GM21529 (cell line): Measurements from ENCODE around the gene EMILIN1.

ENCODE experiments used
- ATAC-seq: cut with Tn5 transposase; IDR thresholded peaks from one replicate; pipeline ENCODE4 v1.9.1; 2021; ENCODE audit not compliant: unreplicated experiment

The EMILIN1 gene

DNA sequence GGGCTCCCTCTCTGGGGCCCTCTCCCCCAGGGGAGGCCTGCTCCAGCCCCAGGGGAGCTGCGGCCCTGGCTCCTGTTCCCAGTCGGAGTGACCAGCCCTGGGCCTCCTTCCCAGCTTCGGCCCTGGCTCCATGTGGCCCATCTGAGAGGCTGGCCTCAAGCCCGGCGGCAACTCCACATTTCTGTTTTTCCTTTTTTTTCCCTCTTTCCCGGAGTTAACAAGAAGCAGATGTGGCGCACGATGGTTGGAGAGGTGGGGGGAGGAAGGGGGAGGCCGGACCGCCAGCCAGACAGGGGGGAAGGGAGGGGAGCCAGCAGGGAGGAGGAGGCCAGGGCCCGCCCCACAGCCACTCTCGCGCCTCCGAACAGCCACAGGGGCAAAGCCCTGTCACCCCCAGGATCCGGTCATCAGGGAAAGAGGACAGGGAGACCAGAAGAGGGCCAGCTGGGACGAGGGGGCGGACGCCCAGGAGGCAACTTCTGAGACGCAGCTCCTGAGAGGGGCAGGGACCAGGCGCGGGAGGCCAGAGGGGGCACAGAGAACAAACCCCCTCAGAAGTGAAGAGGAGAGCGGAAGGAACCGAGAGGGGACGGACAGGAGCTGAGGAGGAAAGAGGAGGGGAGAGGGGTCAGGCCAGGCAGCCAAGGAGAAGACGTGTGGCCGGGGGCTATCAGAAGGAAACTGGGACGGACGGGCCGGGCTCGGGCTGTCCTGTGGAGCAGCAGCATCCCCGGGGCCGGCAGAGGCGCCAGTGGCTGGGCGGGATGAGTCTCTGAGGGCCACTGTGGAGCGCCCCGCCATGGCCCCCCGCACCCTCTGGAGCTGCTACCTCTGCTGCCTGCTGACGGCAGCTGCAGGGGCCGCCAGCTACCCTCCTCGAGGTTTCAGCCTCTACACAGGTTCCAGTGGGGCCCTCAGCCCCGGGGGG is at the start of gene EMILIN1:
TSS of gene EMILIN1 (plus strand) at position 349 of the 928 bp plus-strand sequence. CDS start at position 800, 451 bp downstream.
- ATAC-seq: no peak

GRCh38 chr2:27029051-27029450 is 49.4 kb upstream of the EMILIN1 start:
- no peak for ATAC-seq

DNA sequence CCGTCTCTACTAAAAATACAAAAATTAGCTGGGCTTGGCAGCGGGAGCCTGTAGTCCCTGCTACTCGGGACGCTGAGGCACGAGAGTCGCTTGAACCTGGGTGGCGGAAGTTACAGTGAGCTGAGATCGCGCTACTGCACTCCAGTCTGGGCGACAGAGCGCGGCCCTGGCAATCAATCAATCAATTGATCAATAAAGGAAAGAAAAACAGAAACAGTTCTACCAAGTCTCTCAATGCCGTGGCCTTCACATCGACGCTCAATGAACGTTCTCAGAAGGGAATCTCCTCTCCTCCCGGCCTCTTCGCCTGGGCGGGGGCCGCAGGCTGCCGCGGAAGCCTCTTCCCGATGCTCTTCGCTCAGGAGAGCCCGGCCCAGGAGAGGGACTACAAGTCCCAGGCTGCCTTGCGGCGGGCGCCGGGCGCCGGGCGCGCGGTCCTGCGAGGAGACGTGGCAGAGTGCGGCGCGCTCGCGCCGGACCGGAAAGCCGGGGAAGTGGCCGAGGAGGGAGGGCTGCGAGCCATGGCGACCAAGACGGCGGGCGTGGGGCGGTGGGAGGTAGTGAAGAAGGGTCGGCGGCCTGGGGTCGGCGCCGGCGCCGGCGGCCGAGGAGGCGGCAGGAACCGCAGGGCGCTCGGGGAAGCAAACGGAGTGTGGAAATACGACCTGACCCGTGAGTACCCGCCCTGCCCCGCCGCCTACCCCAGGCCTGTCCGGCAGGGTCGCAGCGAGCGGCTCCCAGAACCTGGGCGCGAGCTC is 45.7 kb upstream of the EMILIN1 start, which contains the start of gene TMEM214:
TSS of gene TMEM214 (plus strand) at position 471 of the 758 bp plus-strand sequence. CDS start at position 522, 51 bp downstream.
- peak; percentile 95 for ATAC-seq

GRCh38 chr2:27033253-27033852 is 45.1 kb upstream of the EMILIN1 start:
- peak; percentile 3 for ATAC-seq

GRCh38 chr2:27038012-27038411 is 40.4 kb upstream of the EMILIN1 start:
- ATAC-seq: no peak

DNA sequence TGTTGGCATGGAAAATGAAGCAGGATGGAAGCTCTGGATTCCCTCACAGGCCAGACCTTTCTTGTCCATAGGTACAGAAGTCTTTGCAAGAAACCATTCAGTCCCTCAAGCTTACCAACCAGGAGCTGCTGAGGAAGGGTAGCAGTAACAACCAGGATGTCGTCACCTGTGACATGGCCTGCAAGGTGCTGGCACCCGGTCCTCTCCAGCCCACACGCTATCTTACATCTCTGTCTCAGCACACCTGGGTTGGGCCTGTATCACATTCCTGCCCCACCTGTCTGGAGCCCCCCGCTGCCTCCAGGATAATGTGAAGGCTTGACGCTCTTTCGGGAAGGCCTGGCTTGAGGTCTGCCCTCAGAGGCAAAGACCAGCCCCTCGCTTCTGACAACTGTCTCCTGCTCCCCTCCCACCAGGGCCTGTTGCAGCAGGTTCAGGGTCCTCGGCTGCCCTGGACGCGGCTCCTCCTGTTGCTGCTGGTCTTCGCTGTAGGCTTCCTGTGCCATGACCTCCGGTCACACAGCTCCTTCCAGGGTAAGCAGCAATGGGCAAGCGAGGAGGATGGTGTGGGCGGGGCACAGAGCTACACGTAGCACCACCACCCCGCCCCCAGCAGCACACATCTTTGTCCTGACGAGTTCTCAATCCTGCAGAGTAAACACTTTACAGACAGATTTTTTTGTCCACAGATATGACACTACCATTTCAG is 39.6 kb upstream of the EMILIN1 start:
- no peak for ATAC-seq

GRCh38 chr2:27039426-27039825 is 39.0 kb upstream of the EMILIN1 start:
- no peak for ATAC-seq

DNA sequence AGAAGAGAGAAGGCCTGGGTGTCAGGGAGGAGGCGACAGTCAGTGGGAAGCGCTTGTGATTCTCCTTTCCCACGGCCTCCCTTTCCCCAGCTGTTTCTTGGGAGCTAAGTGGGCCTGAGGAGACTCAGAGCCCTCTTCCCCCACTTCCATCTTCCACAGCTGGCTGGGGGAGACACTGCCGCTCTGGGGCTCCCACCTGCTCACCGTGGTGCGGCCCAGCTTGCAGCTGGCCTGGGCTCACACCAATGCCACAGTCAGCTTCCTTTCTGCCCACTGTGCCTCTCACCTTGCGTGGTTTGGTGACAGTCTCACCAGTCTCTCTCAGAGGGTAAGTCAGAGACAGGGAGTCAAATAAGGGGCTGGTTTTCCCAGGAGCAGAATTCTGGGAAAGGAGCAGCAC is 38.5 kb upstream of the EMILIN1 start:
- no peak for ATAC-seq

DNA sequence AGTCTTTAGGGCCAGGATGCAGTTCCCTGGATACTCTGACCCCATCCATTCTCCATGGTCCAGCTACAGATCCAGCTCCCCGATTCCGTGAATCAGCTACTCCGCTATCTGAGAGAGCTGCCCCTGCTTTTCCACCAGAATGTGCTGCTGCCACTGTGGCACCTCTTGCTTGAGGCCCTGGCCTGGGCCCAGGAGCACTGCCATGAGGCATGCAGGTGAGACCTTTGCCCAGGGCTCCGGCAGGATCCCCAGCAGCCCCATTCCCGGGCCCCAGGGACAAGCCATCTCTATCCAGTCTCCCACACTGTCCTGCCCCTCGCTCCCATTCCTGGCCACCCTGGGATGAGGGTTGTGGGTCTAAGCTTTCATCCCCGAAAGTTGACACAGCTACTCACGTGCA is 38.1 kb upstream of the EMILIN1 start:
- ATAC-seq: no peak

- peak; percentile 23 for ATAC-seq
These were observed 36.7 kb upstream of the EMILIN1 start for GRCh38 chr2:27041752-27042151.

DNA sequence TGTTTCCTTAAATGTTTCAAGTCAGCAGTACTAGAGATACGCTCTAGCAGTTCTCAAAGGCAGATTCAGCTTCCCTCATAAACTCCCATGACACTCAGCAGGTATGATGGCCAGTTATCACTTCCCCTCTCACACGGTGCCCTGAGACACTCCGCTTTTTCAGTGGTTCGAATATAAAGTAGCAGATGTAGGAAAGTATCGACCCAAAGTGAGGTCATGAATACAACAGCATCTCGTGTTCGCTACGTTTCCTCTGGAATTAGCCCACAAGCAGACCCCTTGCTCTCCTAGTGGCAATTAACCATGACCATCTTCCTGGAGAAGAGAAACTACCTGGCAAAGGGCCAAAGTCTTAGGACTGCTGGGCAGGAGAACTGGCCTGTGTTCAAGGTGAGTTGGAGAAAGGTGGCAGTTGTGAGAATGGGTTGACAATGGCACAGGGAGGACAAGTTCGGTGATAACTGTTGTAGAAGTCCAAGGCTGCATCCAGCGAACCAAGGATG is 36.2 kb upstream of the EMILIN1 start:
- peak; percentile 82 for ATAC-seq

DNA sequence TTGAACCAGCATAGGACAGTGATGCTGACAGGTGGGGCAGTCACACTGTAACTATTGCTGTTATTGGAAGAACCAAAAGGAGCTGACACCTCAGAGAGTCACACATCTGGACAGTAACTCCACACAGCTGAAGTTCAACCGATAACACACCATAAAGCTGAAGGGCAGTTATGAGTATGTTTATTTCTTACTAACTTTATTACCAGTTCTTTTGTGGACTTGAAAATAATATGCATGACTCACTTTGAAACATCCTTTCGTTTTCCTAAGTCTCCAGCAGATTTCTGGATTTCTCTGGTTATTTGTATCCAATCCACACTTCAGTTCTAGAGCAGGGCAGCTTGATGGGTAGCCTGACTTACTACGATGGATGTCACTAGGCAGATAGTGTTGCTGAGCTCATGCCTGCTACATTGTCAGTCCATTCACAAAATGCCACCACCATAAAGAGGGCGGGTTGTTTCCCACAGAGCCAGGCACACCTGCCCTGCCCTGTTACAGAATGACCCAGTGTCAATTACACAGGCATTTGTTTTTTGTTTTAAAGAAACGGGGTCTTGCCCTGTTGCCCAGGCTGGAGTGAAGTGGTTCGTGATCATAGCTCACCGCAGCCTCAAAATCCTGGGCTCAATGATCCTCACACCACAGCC is 35.3 kb upstream of the EMILIN1 start:
- ATAC-seq: no peak

- ATAC-seq: peak; percentile 37
These were observed 28.8 kb upstream of the EMILIN1 start for GRCh38 chr2:27049422-27050280.

DNA sequence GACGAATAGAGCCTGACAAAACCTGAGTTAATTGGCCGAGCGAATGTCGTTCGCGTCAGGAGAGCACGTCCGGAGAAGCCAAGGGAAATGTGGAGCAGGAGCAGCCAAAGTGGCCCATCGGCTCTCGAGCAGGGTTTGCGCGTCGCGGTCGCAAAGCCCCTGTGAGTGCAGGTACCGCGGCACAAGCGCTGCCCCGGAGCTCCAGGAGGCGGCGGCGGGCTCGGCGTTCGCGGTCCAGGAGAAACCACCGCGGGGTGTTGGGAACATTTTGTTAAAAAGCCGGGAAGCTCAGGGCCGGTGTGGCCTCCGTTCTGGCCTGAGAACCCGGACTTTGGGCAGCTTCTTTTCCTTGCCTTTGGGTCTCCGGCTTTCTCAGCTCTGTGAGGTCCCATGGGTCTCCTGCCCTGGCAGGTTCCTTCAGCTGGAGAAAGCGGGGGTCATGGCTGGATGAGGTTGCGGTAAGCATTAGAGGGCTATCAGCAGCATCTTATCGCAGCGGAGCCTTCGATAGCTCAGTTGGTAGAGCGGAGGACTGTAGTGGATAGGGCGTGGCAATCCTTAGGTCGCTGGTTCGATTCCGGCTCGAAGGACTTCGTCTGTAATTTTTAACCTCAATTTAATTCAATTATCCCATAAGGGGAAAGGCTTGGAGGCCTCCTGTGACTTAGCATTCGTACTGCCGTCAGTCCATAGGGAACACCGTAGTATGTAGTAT is 28.0 kb upstream of the EMILIN1 start:
- ATAC-seq: peak; percentile 44

DNA sequence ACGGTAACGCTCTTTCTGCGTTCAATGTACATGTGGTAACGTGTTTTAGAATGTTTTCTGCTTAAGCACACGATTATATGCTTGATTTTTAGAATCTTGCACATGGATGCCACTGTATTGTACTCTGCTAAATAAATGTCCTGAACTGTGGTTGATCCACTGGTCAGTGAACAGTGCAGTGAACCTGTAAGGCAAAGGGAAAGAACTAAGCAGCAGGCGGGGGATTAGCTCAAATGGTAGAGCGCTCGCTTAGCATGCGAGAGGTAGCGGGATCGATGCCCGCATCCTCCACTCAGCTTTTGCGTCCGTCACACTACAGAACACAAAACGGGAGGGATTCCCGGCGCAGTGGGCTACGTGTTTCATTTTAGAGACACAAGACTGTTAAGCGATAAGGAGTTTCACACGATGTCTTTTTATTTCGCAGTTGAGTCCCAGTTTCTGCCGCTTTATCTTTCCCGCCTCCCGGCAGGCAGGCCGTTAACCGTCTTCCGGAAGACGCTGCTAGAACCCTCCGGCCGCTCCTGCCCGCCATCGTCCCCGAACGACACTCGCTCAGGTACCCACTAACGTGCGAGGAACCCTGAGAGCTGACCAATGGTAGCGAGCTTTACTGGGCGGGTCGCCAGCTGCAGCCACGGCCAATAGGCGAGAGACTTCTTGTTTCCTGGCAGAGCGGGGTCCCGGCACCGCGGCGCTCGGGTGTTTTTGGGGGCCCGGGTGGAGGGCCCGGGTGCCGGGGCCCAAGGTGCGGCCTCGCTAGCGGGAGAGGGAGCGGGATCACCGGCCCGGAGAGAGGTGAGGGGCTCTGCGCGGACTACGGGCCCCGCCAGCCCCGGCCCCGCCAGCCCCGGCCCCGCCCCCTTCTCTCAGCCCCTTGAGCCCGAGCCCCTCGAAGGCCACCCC is 27.2 kb upstream of the EMILIN1 start, which contains the start of gene AGBL5:
TSS of gene AGBL5 (plus strand) at position 673 of the 906 bp plus-strand sequence. CDS start 1,291 bp downstream, outside the sequence.
- peak; percentile 69 for ATAC-seq

GRCh38 chr2:27051902-27052645 is 26.3 kb upstream of the EMILIN1 start:
- ATAC-seq: no peak

- ATAC-seq: no peak
These were observed 25.1 kb upstream of the EMILIN1 start for GRCh38 chr2:27053321-27053720.
